Measurements from ENCODE around the gene FAM111A. TPM values are rescaled to one million over a fixed set of nuclear protein-coding genes. Genes with fewer than 3 reads are reported as not detected.

The FAM111A gene
- total RNA-seq, 1 donor from 2014 or later, result 42.2 TPM

DNA sequence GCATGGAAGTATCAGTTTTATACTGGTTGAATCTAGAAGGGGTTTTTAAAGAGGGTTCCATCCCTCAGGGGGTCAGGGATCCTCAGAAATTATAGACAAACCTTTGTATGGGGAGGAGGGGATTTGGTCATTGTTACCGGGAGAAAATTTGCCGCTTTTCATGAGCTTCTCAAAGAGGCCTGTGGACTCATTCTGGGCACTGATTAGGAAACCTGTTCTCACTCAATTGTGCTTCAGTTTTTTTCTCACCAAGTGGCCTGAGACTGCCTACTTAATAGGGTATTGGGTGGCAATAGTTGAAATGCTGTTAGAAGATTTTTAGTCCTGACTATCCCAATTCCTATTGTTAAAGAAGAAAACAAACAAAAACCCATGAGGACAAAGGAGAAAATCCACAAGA, 56.1 kb downstream of the FAM111A start:
- no peak for DNase-seq (ENCODE audit: low read depth, low spot score)

DNA sequence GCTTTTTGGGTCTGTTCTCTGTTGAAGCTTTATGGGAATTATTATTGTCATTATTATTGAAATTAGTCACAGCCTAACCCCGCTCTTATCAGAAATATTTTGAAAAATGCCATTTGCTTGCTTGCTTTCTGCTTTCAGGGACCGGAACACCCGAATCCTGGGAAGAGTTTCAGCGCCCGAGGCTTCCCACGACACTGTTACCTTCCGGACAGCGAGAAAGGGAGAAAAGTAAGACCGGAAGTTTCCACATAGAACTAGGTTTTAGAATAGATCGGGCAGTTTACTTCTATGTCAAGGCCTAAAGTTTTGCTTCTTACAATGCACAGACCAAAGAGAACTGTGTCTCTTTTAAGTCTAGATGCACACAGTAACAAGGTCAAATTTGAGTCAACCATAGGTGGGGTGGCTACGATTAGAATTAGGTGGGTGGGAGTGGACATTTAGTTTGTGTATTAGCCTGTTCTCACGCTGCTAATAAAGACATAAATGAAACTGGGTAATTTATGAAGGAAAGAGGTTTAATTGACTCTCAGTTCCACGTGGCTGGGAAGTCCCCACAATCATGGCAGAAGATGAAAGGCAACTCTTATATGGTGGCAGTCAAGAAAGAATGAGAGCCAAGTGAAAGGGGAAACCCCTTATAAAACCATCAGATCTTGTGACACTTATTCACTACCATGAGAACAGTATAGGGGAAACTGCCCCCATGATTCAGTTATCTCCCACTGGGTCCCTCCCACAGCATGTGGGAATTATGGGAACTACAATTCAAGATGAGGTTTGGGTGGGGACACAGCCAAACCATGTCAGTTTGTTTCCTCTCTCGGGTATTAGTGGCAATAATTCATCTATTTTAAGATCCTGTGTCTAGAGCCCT, 57.1 kb downstream of the FAM111A start:
- no peak for DNase-seq (ENCODE audit: low read depth, low spot score)

DNA sequence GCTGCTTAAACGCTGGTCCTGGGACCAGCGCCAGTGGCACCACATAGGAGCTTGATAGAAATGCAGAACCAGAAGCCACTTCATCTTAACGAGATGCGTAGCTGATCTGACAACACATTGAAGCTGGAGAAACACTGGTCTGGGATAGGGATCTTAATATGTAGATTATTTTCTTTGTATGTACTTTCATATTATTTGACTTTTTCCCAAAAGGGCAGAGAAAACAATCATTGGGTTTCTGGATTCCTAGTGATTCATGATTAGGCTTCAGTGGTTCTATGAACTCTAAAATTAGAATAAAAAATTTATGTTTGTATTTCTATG, 57.7 kb downstream of the FAM111A start:
- DNase-seq (ENCODE audit: low read depth, low spot score), result no peak

DNA sequence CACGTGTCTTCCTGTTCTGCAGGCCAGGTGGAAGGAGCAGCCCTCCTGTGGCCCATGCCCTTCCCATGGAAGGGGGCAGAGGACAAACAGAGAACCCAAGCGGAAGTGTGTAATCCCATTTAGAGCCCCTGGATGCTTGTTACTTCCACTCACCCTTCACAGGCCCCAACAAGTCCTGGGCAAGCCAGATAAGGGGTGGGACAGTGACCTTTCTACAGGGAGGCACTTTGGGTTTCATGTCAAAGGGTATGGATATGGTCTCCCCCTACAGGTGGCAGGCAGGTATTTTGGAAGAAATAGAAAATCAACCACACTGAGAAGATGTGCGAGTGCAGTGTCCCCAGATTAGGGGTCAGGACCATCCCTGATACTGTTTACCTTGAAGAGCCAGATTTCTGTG, 58.7 kb downstream of the FAM111A start:
- DNase-seq (ENCODE audit: low read depth, low spot score), result no peak

Other genes starting within 250 kb of the FAM111A start
- not detected in 2 replicates for gene GLYATL1, start 203.4 kb upstream of the FAM111A start, total RNA-seq
- not detected in 2 replicates for gene GLYATL1B, start 56.5 kb upstream of the FAM111A start, total RNA-seq
- 18.0 and 30.9 TPM in 2 replicates for gene FAM111B, start 35.6 kb upstream of the FAM111A start, total RNA-seq
- 0.20 and 0.21 TPM in 2 replicates for gene DTX4, start 29.3 kb downstream of the FAM111A start, total RNA-seq
- not detected in 2 replicates for gene MPEG1, start 70.1 kb downstream of the FAM111A start, total RNA-seq
- not detected in 2 replicates for gene OR5AN1, start 216.0 kb downstream of the FAM111A start, total RNA-seq